ENCODE results near the gene ASTN2. TPM values are rescaled to one million over a fixed set of nuclear protein-coding genes. Genes with fewer than 3 reads are reported as not detected.

Gene ASTN2
- total RNA-seq, 1 donor from 2014 or later: 2.3 TPM

GRCh38 chr9:117088140-117088539 lies 326.7 kb downstream of the ASTN2 start:
- H3K27me3 ChIP-seq: no peaks in the 10 kb centered on the region
- no peaks in the 10 kb centered on the region for H3K9me3 ChIP-seq
- H3K4me1 ChIP-seq: peaks cover 0 to 2% of the 10 kb centered on the region in 2 donors
- H3K27ac ChIP-seq: no peak overlapping the region
- H3K4me3 ChIP-seq: no peak overlapping the region
- no peak for DNase-seq (ENCODE audit: low spot score in 2 of 2)
- no peaks in the 10 kb centered on the region for H3K36me3 ChIP-seq
- intact Hi-C loops (cut with DNase I): no loop called here
- TF ChIP-seq CTCF (IDR thresholded peaks at IDR 0.05): no peak

DNA sequence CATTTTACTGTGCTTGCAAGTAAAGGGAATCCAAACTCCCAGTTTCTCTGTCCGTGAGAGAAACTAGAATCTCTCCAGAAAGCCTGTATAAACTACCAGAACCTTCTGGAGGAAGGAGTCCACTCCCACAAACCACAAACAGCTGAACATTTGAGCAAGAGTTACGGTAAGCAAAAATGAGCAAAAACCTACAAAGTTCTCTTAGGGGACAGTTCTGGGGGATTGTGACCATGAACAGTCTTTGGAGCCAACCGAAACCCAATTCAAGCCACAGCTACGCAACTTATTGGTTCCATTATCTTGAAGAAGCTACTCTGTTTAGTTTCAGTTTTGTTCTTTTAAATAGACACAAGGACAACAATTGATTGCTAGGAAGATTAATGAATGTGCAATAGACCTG lies 330.6 kb downstream of the ASTN2 start:
- intact Hi-C loops (cut with DNase I): no loop called here
- no peak for DNase-seq (ENCODE audit: low spot score in 2 of 2)
- Histone ChIP-seq H3K36me3 (no peaks in the 10 kb centered on the region), H3K27me3 (no peaks in the 10 kb centered on the region), H3K27ac (no peak overlapping the region), H3K4me3 (no peak overlapping the region), H3K9me3 (no peaks in the 10 kb centered on the region), H3K4me1 (no peaks in the 10 kb centered on the region)
- no peak for TF ChIP-seq CTCF (IDR thresholded peaks at IDR 0.05)

DNA sequence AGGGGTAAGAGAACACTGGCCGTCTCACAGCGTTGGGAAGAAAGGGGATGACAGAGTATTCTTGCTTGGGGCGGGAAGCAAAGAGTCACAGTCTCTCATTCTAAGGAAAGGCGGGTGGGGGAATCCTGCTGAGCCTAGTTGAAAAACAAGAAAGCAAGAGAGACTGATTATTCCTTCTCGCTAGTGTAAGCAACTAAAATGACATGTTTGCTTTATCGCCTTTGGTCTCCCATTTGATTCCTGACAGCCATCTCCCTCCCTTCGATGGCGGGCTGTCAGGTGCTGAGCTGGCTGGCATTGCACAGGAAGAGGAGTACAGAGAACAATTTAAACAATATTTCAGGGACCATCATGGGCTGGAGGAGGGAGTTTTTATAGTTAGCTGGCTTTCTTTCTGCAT lies 331.3 kb downstream of the ASTN2 start:
- TF ChIP-seq CTCF (IDR thresholded peaks at IDR 0.05): no peak
- Histone ChIP-seq H3K9me3 (no peaks in the 10 kb centered on the region), H3K27ac (no peak overlapping the region), H3K27me3 (no peaks in the 10 kb centered on the region), H3K4me1 (no peaks in the 10 kb centered on the region), H3K4me3 (no peak overlapping the region), H3K36me3 (no peaks in the 10 kb centered on the region)
- no peak for DNase-seq (ENCODE audit: low spot score in 2 of 2)
- intact Hi-C loops (cut with DNase I): no loop called here

- no peak for DNase-seq (ENCODE audit: low spot score in 2 of 2)
- Histone ChIP-seq H3K36me3 (no peaks in the 10 kb centered on the region), H3K4me1 (no peaks in the 10 kb centered on the region), H3K27ac (no peak overlapping the region), H3K9me3 (no peaks in the 10 kb centered on the region), H3K4me3 (no peak overlapping the region), H3K27me3 (no peaks in the 10 kb centered on the region)
- intact Hi-C loops (cut with DNase I): no loop called here
- no peak for TF ChIP-seq CTCF (IDR thresholded peaks at IDR 0.05)
These were observed 333.1 kb downstream of the ASTN2 start for GRCh38 chr9:117081641-117082317.

DNA sequence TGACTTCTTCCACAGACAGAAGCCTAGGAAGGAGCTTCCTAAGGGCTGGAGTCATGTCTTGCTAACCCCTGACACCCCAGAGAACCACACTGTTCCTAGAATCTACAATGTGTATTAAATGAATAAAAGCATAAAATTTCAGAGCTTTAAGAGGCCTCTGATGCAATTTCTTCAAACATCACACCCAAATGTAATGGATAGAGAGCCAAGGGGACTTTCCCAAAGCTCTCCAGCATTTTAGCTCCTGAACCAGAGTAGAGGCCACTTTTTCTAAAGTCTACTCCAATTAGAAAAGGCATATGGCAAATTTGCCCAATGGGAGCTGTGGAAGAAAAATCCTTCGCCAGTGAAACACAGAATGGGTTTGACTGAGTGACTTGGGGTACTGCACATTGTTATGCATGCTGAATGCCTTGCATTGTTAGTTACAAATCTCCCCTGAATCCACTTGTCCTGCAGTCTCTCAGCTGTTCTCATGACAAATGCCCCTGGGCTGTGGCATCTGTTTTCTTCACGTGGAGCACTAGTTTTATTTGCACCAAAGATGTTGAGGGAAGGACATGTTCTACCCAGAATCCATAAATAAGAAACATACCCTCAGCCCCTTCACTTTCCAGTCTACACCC lies 334.0 kb downstream of the ASTN2 start:
- Histone ChIP-seq H3K27ac (no peak overlapping the region), H3K4me3 (no peak overlapping the region), H3K27me3 (no peaks in the 10 kb centered on the region), H3K9me3 (no peaks in the 10 kb centered on the region), H3K36me3 (no peaks in the 10 kb centered on the region), H3K4me1 (no peaks in the 10 kb centered on the region)
- intact Hi-C loops (cut with DNase I): no loop called here
- DNase-seq (ENCODE audit: low spot score in 2 of 2): no peak
- TF ChIP-seq CTCF (IDR thresholded peaks at IDR 0.05): no peak

Data from ascending aorta (tissue), 2 donors.